Astrocyte (in vitro differentiated cells and primary cell): ENCODE results near the gene ZGPAT. TPM values are rescaled to one million over a fixed set of nuclear protein-coding genes. Genes with fewer than 3 reads are reported as not detected.

Experiments used
- DNase-seq: peaks from one replicate; pipeline ENCODE4 v3.0.0-alpha.2; 2010; ENCODE audit warnings: low read depth
- FAIRE-seq: peaks from 2 replicates; lab custom pipeline; 2011; peaks lifted over from hg19 to GRCh38; lab: Jason Lieb, UNC
- H2AFZ ChIP-seq: 2 replicates; pipeline ENCODE4 v1.6.0; 2012; ENCODE audit warnings: low read depth, low read length, inconsistent platforms
- H3K27ac ChIP-seq: 2 replicates; pipeline ENCODE4 v1.5.1; 2011; ENCODE audit warnings: low read depth, low read length, inconsistent platforms
- H3K27me3 ChIP-seq: 2 replicates; pipeline ENCODE4 v1.6.0; 2011; ENCODE audit warnings: low read length, inconsistent platforms; ENCODE audit not compliant: insufficient read depth
- H3K36me3 ChIP-seq: 2 replicates; pipeline ENCODE4 v1.5.1; 2011; ENCODE audit warnings: low read length, inconsistent platforms; ENCODE audit not compliant: insufficient read depth
- H3K4me1 ChIP-seq: 2 replicates; pipeline ENCODE4 v1.5.1; 2011; ENCODE audit warnings: low read length, inconsistent platforms; ENCODE audit not compliant: insufficient read depth
- H3K4me2 ChIP-seq: 2 replicates; pipeline ENCODE4 v1.6.0; 2012; ENCODE audit warnings: low read length, inconsistent platforms
- H3K4me3 ChIP-seq: 2 replicates; pipeline ENCODE4 v1.5.1; 2011; ENCODE audit warnings: low read depth, mild to moderate bottlenecking, low read length, inconsistent platforms; ENCODE audit not compliant: insufficient read depth
- H3K79me2 ChIP-seq: 2 replicates; pipeline ENCODE4 v1.6.0; 2012; ENCODE audit warnings: mild to moderate bottlenecking, low read length, inconsistent platforms; ENCODE audit not compliant: insufficient read depth
- H3K9ac ChIP-seq: 2 replicates; pipeline ENCODE4 v1.6.0; 2012; ENCODE audit warnings: mild to moderate bottlenecking, low read length, inconsistent platforms
- H3K9me3 ChIP-seq: 2 replicates; pipeline ENCODE4 v1.5.1; 2012; ENCODE audit warnings: low read depth, mild to moderate bottlenecking, low read length, inconsistent platforms; ENCODE audit not compliant: insufficient read depth
- H4K20me1 ChIP-seq: 2 replicates; pipeline ENCODE4 v1.6.0; 2012; ENCODE audit warnings: low read length, inconsistent platforms; ENCODE audit not compliant: insufficient read depth
- H3K27ac Mint-ChIP-seq: one replicate; pipeline ENCODE4 v1.8.0; 2021; ENCODE audit warnings: mild to moderate bottlenecking, mixed read lengths; ENCODE audit not compliant: unreplicated experiment
- H3K27me3 Mint-ChIP-seq: one replicate; pipeline ENCODE4 v1.8.0; 2021; ENCODE audit warnings: low read depth, mixed read lengths; ENCODE audit not compliant: unreplicated experiment
- H3K36me3 Mint-ChIP-seq: one replicate; pipeline ENCODE4 v1.8.0; 2021; ENCODE audit warnings: low read depth, mixed read lengths; ENCODE audit not compliant: unreplicated experiment
- H3K4me1 Mint-ChIP-seq: one replicate; pipeline ENCODE4 v1.8.0; 2021; ENCODE audit warnings: low read depth, mixed read lengths; ENCODE audit not compliant: unreplicated experiment
- H3K4me3 Mint-ChIP-seq: one replicate; pipeline ENCODE4 v1.8.0; 2021; ENCODE audit warnings: mild to moderate bottlenecking, moderate library complexity, mixed read lengths; ENCODE audit not compliant: unreplicated experiment
- H3K9me3 Mint-ChIP-seq: one replicate; pipeline ENCODE4 v1.8.0; 2021; ENCODE audit warnings: mild to moderate bottlenecking, mixed read lengths; ENCODE audit not compliant: unreplicated experiment
- CTCF ChIP-seq: IDR thresholded peaks from 2 replicates; pipeline ENCODE4 v1.5.1; 2011; ENCODE audit warnings: low read depth, mild to moderate bottlenecking, inconsistent platforms, low read length, moderate library complexity; ENCODE audit not compliant: insufficient read depth
- EZH2 ChIP-seq: IDR thresholded peaks from 2 replicates; pipeline ENCODE4 v1.6.1; 2012; ENCODE audit warnings: mild to moderate bottlenecking, low read length, inconsistent platforms; ENCODE audit not compliant: insufficient read depth
- total RNA-seq: library from RNA; stranded (reverse); gene quantifications from 2 replicates; pipeline ENCODE4 v1.2.1, GENCODE V29; 2021

ZGPAT gene
- total RNA-seq, 1 donor from 2014 or later: 24.8 TPM

GRCh38 chr20:63754008-63754407 is 46.2 kb downstream of the ZGPAT start:
- Histone ChIP-seq H2AFZ (no peak overlapping the region), H3K36me3 (no peaks in the 10 kb centered on the region), H4K20me1 (peaks cover 3% of the 10 kb centered on the region), H3K4me2 (no peak overlapping the region), H3K27ac (no peak overlapping the region), H3K9ac (no peak overlapping the region), H3K27me3 (no peaks in the 10 kb centered on the region), H3K4me1 (no peaks in the 10 kb centered on the region), H3K79me2 (no peaks in the 10 kb centered on the region), H3K4me3 (no peak overlapping the region), H3K9me3 (no peaks in the 10 kb centered on the region)
- H3K4me1 Mint-ChIP-seq: peaks cover 4% of the 10 kb centered on the region
- FAIRE-seq (no peak), DNase-seq (no peak)
- H3K9me3 Mint-ChIP-seq: peaks cover 2% of the 10 kb centered on the region
- TF ChIP-seq CTCF (no peak), EZH2 (no peak)
- no peaks in the 10 kb centered on the region for H3K27me3 Mint-ChIP-seq
- H3K4me3 Mint-ChIP-seq: no peak overlapping the region
- H3K27ac Mint-ChIP-seq: no peak overlapping the region
- H3K36me3 Mint-ChIP-seq: peaks cover 7% of the 10 kb centered on the region

GRCh38 chr20:63755933-63756647 is 48.3 kb downstream of the ZGPAT start:
- Mint-ChIP-seq H3K27ac (no peak overlapping the region), H3K27me3 (no peaks in the 10 kb centered on the region), H3K4me3 (no peak overlapping the region), H3K36me3 (peaks cover 7% of the 10 kb centered on the region), H3K9me3 (peaks cover 2% of the 10 kb centered on the region), H3K4me1 (peaks cover 4% of the 10 kb centered on the region)
- Histone ChIP-seq H3K4me3 (no peak overlapping the region), H3K36me3 (no peaks in the 10 kb centered on the region), H2AFZ (no peak overlapping the region), H3K9ac (no peak overlapping the region), H3K9me3 (no peaks in the 10 kb centered on the region), H3K4me1 (no peaks in the 10 kb centered on the region), H3K27ac (no peak overlapping the region), H3K4me2 (no peak overlapping the region), H3K27me3 (no peaks in the 10 kb centered on the region), H3K79me2 (no peaks in the 10 kb centered on the region), H4K20me1 (peaks cover 3% of the 10 kb centered on the region)
- no peak for TF ChIP-seq CTCF
- TF ChIP-seq EZH2: no peak
- FAIRE-seq (no peak), DNase-seq (no peak)

DNA sequence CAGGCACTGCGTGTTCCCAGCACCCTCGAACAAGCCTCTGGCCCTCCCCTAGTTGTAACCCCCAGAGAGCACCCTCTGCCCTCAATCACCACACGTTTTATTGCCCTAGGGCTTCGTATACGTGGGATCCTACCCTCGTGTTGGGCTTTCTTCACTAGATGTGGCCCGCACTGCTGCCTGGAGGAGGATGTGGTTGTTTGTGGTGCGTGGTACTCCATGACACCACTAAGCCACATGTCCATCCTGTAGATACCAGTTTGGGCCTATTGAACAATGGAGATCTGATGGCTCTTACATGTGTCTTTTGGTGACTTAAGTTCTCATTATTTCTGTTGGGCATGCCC is 48.8 kb downstream of the ZGPAT start:
- TF ChIP-seq CTCF (no peak), EZH2 (no peak)
- Histone ChIP-seq H3K9ac (no peak overlapping the region), H3K27me3 (no peaks in the 10 kb centered on the region), H3K4me3 (no peak overlapping the region), H3K9me3 (no peaks in the 10 kb centered on the region), H3K4me1 (no peaks in the 10 kb centered on the region), H3K27ac (no peak overlapping the region), H3K4me2 (no peak overlapping the region), H3K36me3 (no peaks in the 10 kb centered on the region), H2AFZ (no peak overlapping the region), H4K20me1 (peaks cover 3% of the 10 kb centered on the region), H3K79me2 (no peaks in the 10 kb centered on the region)
- Mint-ChIP-seq H3K27ac (peak overlapping the region; percentile 78), H3K9me3 (peaks cover 2% of the 10 kb centered on the region), H3K4me1 (peaks cover 4% of the 10 kb centered on the region), H3K36me3 (peaks cover 7% of the 10 kb centered on the region), H3K4me3 (no peak overlapping the region), H3K27me3 (no peaks in the 10 kb centered on the region)
- DNase-seq (no peak), FAIRE-seq (no peak)
